A673 (cell line): ENCODE results near the gene MBNL2.

ENCODE experiments used
- EZH2 ChIP-seq: fragments of 200-600 bp; sonication (generic); IDR thresholded peaks from 2 replicates; pipeline ENCODE4 v1.6.1; 2017; ENCODE audit warnings: borderline replicate concordance, low read depth, mild to moderate bottlenecking, mixed read lengths, antibody characterized with exemption, low read length; ENCODE audit not compliant: poor library complexity, severe bottlenecking
- TF ChIP-seq, protein P1 (sequence below): fragments of 300-800, 200-600 bp; sonication (generic); conservative IDR thresholded peaks from 2 replicates; pipeline ENCODE4 v1.5.1; 2017; ENCODE audit warnings: low read depth, mild to moderate bottlenecking, antibody characterized with exemption, low read length, moderate library complexity, mixed read lengths

DNA sequence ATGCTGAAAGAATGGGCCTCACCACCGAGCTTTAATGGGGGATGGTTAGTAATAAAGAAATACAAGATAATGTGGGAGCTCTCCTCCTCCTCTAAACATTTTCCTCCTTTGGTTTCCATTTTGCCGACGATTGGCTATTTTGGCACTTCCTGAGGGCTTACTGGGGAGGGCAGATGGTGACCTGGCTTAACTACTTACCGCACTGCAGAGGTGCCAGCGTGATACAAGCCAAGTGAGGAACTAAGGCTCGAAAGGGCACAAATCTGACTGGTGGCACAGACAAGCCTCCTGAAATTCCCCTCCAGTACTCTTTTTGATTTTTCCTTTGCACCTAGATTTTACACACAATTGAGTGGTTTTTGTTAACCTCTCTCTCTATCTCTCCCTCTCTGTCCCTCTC, 158.6 kb downstream of the MBNL2 start:
- TF ChIP-seq, protein P1, sequence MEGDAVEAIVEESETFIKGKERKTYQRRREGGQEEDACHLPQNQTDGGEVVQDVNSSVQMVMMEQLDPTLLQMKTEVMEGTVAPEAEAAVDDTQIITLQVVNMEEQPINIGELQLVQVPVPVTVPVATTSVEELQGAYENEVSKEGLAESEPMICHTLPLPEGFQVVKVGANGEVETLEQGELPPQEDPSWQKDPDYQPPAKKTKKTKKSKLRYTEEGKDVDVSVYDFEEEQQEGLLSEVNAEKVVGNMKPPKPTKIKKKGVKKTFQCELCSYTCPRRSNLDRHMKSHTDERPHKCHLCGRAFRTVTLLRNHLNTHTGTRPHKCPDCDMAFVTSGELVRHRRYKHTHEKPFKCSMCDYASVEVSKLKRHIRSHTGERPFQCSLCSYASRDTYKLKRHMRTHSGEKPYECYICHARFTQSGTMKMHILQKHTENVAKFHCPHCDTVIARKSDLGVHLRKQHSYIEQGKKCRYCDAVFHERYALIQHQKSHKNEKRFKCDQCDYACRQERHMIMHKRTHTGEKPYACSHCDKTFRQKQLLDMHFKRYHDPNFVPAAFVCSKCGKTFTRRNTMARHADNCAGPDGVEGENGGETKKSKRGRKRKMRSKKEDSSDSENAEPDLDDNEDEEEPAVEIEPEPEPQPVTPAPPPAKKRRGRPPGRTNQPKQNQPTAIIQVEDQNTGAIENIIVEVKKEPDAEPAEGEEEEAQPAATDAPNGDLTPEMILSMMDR = no peak
- no peak for TF ChIP-seq EZH2
